ENCODE results near the gene CYP3A4.

DNA sequence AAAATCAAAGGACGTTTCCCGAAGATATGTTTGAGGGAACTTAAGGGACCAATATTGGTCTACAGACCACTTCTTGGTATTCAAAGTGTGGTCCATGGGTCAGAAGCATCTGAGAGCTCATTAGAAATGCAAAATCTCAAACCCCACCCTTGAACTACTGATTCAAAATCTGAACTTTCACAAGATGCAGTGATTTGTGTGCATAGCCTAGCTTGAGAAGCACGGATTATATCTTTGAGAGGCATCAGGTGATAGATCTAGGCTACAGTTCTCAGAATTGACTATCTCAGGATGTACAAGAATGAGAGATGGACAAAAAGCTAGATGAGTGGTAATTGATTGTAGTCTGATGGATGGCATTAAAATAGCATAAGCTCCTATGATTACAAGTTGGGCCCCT, 19.5 kb downstream of the CYP3A4 start:
- TF ChIP-seq CTCF (IDR thresholded peaks at IDR 0.05) (no peak), EP300 (IDR thresholded peaks at IDR 0.05; ENCODE audit: low read depth) (no peak), POLR2AphosphoS5 (IDR thresholded peaks at IDR 0.05) (no peak)

Measured in transverse colon (tissue), 4 donors.